H1 (cell line): ENCODE results near the gene SEMA3C. TPM values are rescaled to one million over a fixed set of nuclear protein-coding genes. Genes with fewer than 3 reads are reported as not detected.
A peak's percentile ranks its signal among the peaks of the same experiment; 100 is the strongest.

Source experiments
- CTCF ChIA-PET: fragments of 300-600 bp; sonication (Branson Sonifier 250); formaldehyde crosslinking; loops from one replicate; lab custom pipeline; 2021; ENCODE audit not compliant: partially characterized antibody; lab: Charles Lee
- POLR2A ChIA-PET: fragments of 300-600 bp; sonication (Branson Sonifier 250); formaldehyde crosslinking; loops from one replicate; lab custom pipeline; 2021; ENCODE audit warnings: inconsistent platforms; ENCODE audit not compliant: partially characterized antibody; lab: Charles Lee
- DNase-seq, 2 experiments: peaks; one replicate each; pipeline versions ENCODE4 v3.0.0 to v3.0.0-alpha.2; 2010 to 2022; ENCODE audit warnings: low spot score in 2 of 2, low read depth in 1 of 2, mixed read lengths in 1 of 2
- FAIRE-seq: peaks from 2 replicates; lab custom pipeline; 2011; peaks lifted over from hg19 to GRCh38; lab: Jason Lieb, UNC
- H2AFZ ChIP-seq: 2 replicates; pipeline ENCODE4 v1.8.1; 2012; ENCODE audit warnings: low read length, inconsistent platforms
- H2AK5ac ChIP-seq: 2 replicates; pipeline ENCODE4 v1.6.1; 2013; ENCODE audit warnings: low read depth, low read length
- H2BK120ac ChIP-seq: replicated peaks from 2 replicates; pipeline ENCODE3; 2013; ENCODE audit warnings: low read depth, low read length, inconsistent platforms
- H2BK12ac ChIP-seq: 2 replicates; pipeline ENCODE4 v1.6.1; 2013; ENCODE audit warnings: low read depth, low read length
- H2BK15ac ChIP-seq: 2 replicates; pipeline ENCODE4 v1.6.1; 2013; ENCODE audit warnings: low read length
- H2BK20ac ChIP-seq: 2 replicates; pipeline ENCODE4 v1.6.1; 2013; ENCODE audit warnings: low read length
- H2BK5ac ChIP-seq: 2 replicates; pipeline ENCODE4 v1.6.1; 2013; ENCODE audit warnings: low read depth, low read length
- H3K14ac ChIP-seq: 2 replicates; pipeline ENCODE4 v1.6.1; 2013; ENCODE audit warnings: inconsistent platforms; ENCODE audit not compliant: insufficient read length
- H3K18ac ChIP-seq: 2 replicates; pipeline ENCODE4 v1.6.1; 2013; ENCODE audit warnings: low read length; ENCODE audit errors: extremely low read depth
- H3K23ac ChIP-seq: 2 replicates; pipeline ENCODE4 v1.6.1; 2013; ENCODE audit warnings: inconsistent platforms; ENCODE audit not compliant: insufficient read length
- H3K23me2 ChIP-seq: 2 replicates; pipeline ENCODE4 v1.6.1; 2013; ENCODE audit warnings: low read depth, low read length
- H3K27ac ChIP-seq: 2 replicates; pipeline ENCODE4 v1.6.1; 2011; ENCODE audit warnings: low read depth, low read length, inconsistent platforms
- H3K27me3 ChIP-seq, 4 experiments: replicated peaks in 1 of 4; 1 replicate in 1 of 4; 2 replicates in 3 of 4; pipeline versions ENCODE4 v1.6.1 to v1.8.1; 2011 to 2013; ENCODE audit warnings: low read length in 3 of 4, mild to moderate bottlenecking in 3 of 4, inconsistent platforms in 2 of 4, mixed read lengths in 2 of 4, moderate library complexity in 1 of 4; ENCODE audit not compliant: control insufficient read depth in 3 of 4, insufficient read depth in 3 of 4; ENCODE audit errors: extremely low read depth in 1 of 4
- H3K36me3 ChIP-seq, 4 experiments: 2 replicates each; pipeline versions ENCODE4 v1.6.1 to v1.8.1; 2011 to 2013; ENCODE audit warnings: mild to moderate bottlenecking in 4 of 4, low read length in 3 of 4, moderate library complexity in 2 of 4, control low read depth in 1 of 4, inconsistent platforms in 1 of 4; ENCODE audit not compliant: insufficient read depth in 4 of 4, control insufficient read depth in 2 of 4
- H3K4ac ChIP-seq: replicated peaks from 2 replicates; pipeline ENCODE3; 2013; ENCODE audit warnings: low read length, low read depth, mixed read lengths, inconsistent platforms; ENCODE audit not compliant: insufficient read length
- H3K4me1 ChIP-seq, 4 experiments: replicated peaks in 1 of 4; 1 replicate in 1 of 4; 2 replicates in 3 of 4; pipeline versions ENCODE4 v1.6.1 to v1.8.1; 2011 to 2013; ENCODE audit warnings: low read length in 3 of 4, inconsistent platforms in 2 of 4, mixed read lengths in 1 of 4; ENCODE audit not compliant: insufficient read depth in 4 of 4, control insufficient read depth in 3 of 4
- H3K4me2 ChIP-seq, 2 experiments: 2 replicates each; pipeline versions ENCODE4 v1.6.1 to v1.8.1; 2011 to 2013; ENCODE audit warnings: low read depth in 2 of 2, low read length in 2 of 2, control low read depth in 1 of 2, inconsistent platforms in 1 of 2, mild to moderate bottlenecking in 1 of 2; ENCODE audit not compliant: insufficient read depth in 1 of 2
- H3K4me3 ChIP-seq, 4 experiments: fragments of 200-600, 300-600 bp in 1 of 4; sonication (generic), shearing (Covaris generic), sonication (Bioruptor Twin) in 1 of 4; 2 replicates each; pipeline versions ENCODE4 v1.5.1 to v1.8.1; 2011 to 2016; ENCODE audit warnings: low read length in 4 of 4, low read depth in 3 of 4, control low read depth in 2 of 4, inconsistent platforms in 2 of 4, mild to moderate bottlenecking in 2 of 4, mixed read lengths in 1 of 4, moderate library complexity in 1 of 4; ENCODE audit not compliant: insufficient read depth in 2 of 4; ENCODE audit errors: extremely low read depth in 1 of 4
- H3K56ac ChIP-seq: replicated peaks from 2 replicates; pipeline ENCODE3; 2013; ENCODE audit warnings: low read depth, mild to moderate bottlenecking, mixed read lengths, low read length, inconsistent platforms; ENCODE audit not compliant: insufficient read length
- H3K79me1 ChIP-seq: 2 replicates; pipeline ENCODE4 v1.6.1; 2013; ENCODE audit warnings: low read depth, low read length, control low read depth
- H3K79me2 ChIP-seq, 2 experiments: 2 replicates each; pipeline versions ENCODE4 v1.6.1 to v1.8.1; 2012 to 2013; ENCODE audit warnings: low read length in 2 of 2, mild to moderate bottlenecking in 2 of 2, inconsistent platforms in 1 of 2; ENCODE audit not compliant: insufficient read depth in 2 of 2, control insufficient read depth in 1 of 2
- H3K9ac ChIP-seq, 4 experiments: replicated peaks in 1 of 4; 1 replicate in 1 of 4; 2 replicates in 3 of 4; pipeline versions ENCODE4 v1.6.1 to v1.8.1; 2011 to 2013; ENCODE audit warnings: low read depth in 3 of 4, low read length in 3 of 4, control low read depth in 2 of 4, mild to moderate bottlenecking in 2 of 4, moderate library complexity in 2 of 4, inconsistent platforms in 1 of 4; ENCODE audit errors: extremely low read depth in 1 of 4
- H3K9me3 ChIP-seq, 2 experiments: 2 replicates each; pipeline versions ENCODE4 v1.6.1 to v1.8.1; 2012 to 2013; ENCODE audit warnings: mild to moderate bottlenecking in 2 of 2, moderate library complexity in 2 of 2, control low read depth in 1 of 2, inconsistent platforms in 1 of 2, low read depth in 1 of 2, low read length in 1 of 2, mixed read lengths in 1 of 2; ENCODE audit not compliant: insufficient read depth in 2 of 2
- H4K20me1 ChIP-seq, 2 experiments: replicated peaks in 1 of 2; 2 replicates each; pipeline versions ENCODE3 to v1.8.1; 2011 to 2013; ENCODE audit warnings: inconsistent platforms in 2 of 2, low read length in 2 of 2, mild to moderate bottlenecking in 1 of 2; ENCODE audit not compliant: insufficient read depth in 2 of 2, control insufficient read depth in 1 of 2
- H4K5ac ChIP-seq: 2 replicates; pipeline ENCODE4 v1.6.1; 2013; ENCODE audit warnings: low read length, low read depth, mixed read lengths, inconsistent platforms; ENCODE audit not compliant: insufficient read length
- H4K8ac ChIP-seq: 2 replicates; pipeline ENCODE4 v1.8.0; 2013; ENCODE audit warnings: mild to moderate bottlenecking, moderate library complexity, low read length, inconsistent platforms; ENCODE audit not compliant: insufficient read depth; ENCODE audit errors: extremely low read depth
- H4K91ac ChIP-seq: replicated peaks from 2 replicates; pipeline ENCODE3; 2013; ENCODE audit warnings: low read length, mixed read lengths, inconsistent platforms; ENCODE audit not compliant: insufficient read length
- BCL11A ChIP-seq, 2 experiments: IDR thresholded peaks; one replicate each; pipeline ENCODE4 v1.6.1; 2011; ENCODE audit warnings: low read depth in 2 of 2, low read length in 2 of 2, mild to moderate bottlenecking in 2 of 2
- CTCF ChIP-seq, 3 experiments: IDR thresholded peaks; 1 replicate in 2 of 3; 2 replicates in 1 of 3; pipeline versions ENCODE4 v1.5.1 to v1.6.1; 2011; ENCODE audit warnings: low read length in 3 of 3, mild to moderate bottlenecking in 3 of 3, inconsistent platforms in 2 of 3, low read depth in 1 of 3, moderate library complexity in 1 of 3; ENCODE audit not compliant: insufficient read depth in 1 of 3; ENCODE audit errors: control extremely low read depth in 1 of 3
- EGR1 ChIP-seq: IDR thresholded peaks from 2 replicates; pipeline ENCODE4 v1.6.1; 2011; ENCODE audit warnings: low read depth, low read length, borderline replicate concordance
- RAD21 ChIP-seq, 2 experiments: IDR thresholded peaks in 1 of 2; conservative IDR thresholded peaks in 1 of 2; 2 replicates each; pipeline ENCODE4 v1.6.1; 2011; ENCODE audit warnings: low read depth in 2 of 2, low read length in 2 of 2, improper control_type of control experiment in 1 of 2, inconsistent platforms in 1 of 2, mild to moderate bottlenecking in 1 of 2, moderate library complexity in 1 of 2
- SIN3A ChIP-seq, 2 experiments: IDR thresholded peaks in 1 of 2; conservative IDR thresholded peaks in 1 of 2; 2 replicates each; pipeline ENCODE4 v1.6.1; 2011 to 2012; ENCODE audit warnings: low read length in 2 of 2, improper control_type of control experiment in 1 of 2, low read depth in 1 of 2, mild to moderate bottlenecking in 1 of 2
- SRF ChIP-seq: IDR thresholded peaks from 2 replicates; pipeline ENCODE4 v1.6.1; 2011; ENCODE audit warnings: mild to moderate bottlenecking, low read depth, low read length, moderate library complexity
- YY1 ChIP-seq: IDR thresholded peaks from 2 replicates; pipeline ENCODE4 v1.6.1; 2011; ENCODE audit warnings: low read depth, mild to moderate bottlenecking, low read length
- WGBS, 2 experiments: shearing (Covaris generic) in 1 of 2; methylation state at CpG; one replicate each; pipeline versions ENCODE4 v1.1.6 to v1.1.7; 2013 to 2015; ENCODE audit warnings: low lambda C conversion rate in 2 of 2, mixed read lengths in 2 of 2, inconsistent platforms in 1 of 2, low coverage in 1 of 2, missing lambda C conversion rate in 1 of 2; ENCODE audit not compliant: insufficient replicate concordance in 2 of 2, insufficient coverage in 1 of 2, insufficient read length in 1 of 2; ENCODE audit errors: extremely low coverage in 1 of 2, missing lambda C conversion rate in 1 of 2; 5-methylcytosine and 5-hydroxymethylcytosine counted together
- polyA plus RNA-seq, 7 experiments: library from polyadenylated mRNA; depleted of rRNA in 3 of 7; stranded (reverse) in 5 of 7; unstranded in 2 of 7; fragments of >200 nt in 5 of 7; fragments of 200-250 nt in 2 of 7; gene quantifications; 1 replicate in 5 of 7; 2 replicates in 1 of 7; 4 replicates in 1 of 7; pipeline versions ENCODE4 v1.2.1 to v1.2.3, GENCODE V29; 2011 to 2013; ENCODE audit warnings: missing spikeins in 2 of 7, mixed read lengths in 2 of 7
- total RNA-seq: library from RNA; stranded (reverse); fragmentation: NEBNext Ultra II Directional; extraction: Animal tissue kit (Norgen Biotek cat#: 25700); gene quantifications from 2 replicates; pipeline ENCODE4 v1.2.1, GENCODE V29; 2021

SEMA3C gene
- total and polyA plus RNA-seq, 2 of the 8 experiments (the other 6 are each of a cell fraction or from before 2014, with no cell fraction given), result 0.15 to 1.4 TPM

- no peak overlapping the region for H3K9ac ChIP-seq
- H3K4me3 ChIP-seq, result no peak overlapping the region
- no peaks in the 10 kb centered on the region for H4K20me1 ChIP-seq
- ChIA-PET CTCF (interaction anchor here (0.7 to 1.8 kb wide), 6 partner anchors 9 to 177 kb away, joined by 3 to 7 read pairs (median 4); no protein-coding TSS in a partner anchor), POLR2A (no interaction called here)
- no peaks in the 10 kb centered on the region for H3K79me2 ChIP-seq
- no peaks in the 10 kb centered on the region for H3K23me2 ChIP-seq
- H3K4me2 ChIP-seq, result no peak overlapping the region
- no peak overlapping the region for H4K91ac ChIP-seq
- no peaks in the 10 kb centered on the region for H3K36me3 ChIP-seq
- H2BK20ac ChIP-seq, result no peak overlapping the region
- no peak for FAIRE-seq
- no peak overlapping the region for H2AK5ac ChIP-seq
- H4K5ac ChIP-seq, result no peak overlapping the region
- H3K27me3 ChIP-seq, result 0 out of 7 replicates have a peak, but pooled peaks cover 0 to 2% (median 0%) of the 10 kb centered on the region in 4 experiments
- WGBS, 2 experiments, result 68 to 100% methylated on average over 1 to 6 of the region's 6 CpGs
- H3K4me1 ChIP-seq, result peaks cover 0 to 4% (median 0%) of the 10 kb centered on the region in 4 experiments; a peak in 2 of 7 replicates
- H3K27ac ChIP-seq, result no peak overlapping the region
- H3K56ac ChIP-seq, result no peak overlapping the region
- no peak overlapping the region for H2BK120ac ChIP-seq
- H3K14ac ChIP-seq, result no peak overlapping the region
- no peak overlapping the region for H4K8ac ChIP-seq
- H3K4ac ChIP-seq, result no peak overlapping the region
- H2AFZ ChIP-seq, result no peak overlapping the region
- H3K18ac ChIP-seq, result no peak overlapping the region
- H3K9me3 ChIP-seq, result no peaks in the 10 kb centered on the region
- H3K23ac ChIP-seq, result no peak overlapping the region
- H2BK15ac ChIP-seq, result no peak overlapping the region
- H2BK12ac ChIP-seq, result no peak overlapping the region
- DNase-seq, result peak in 1 of 2 experiments; percentile 47
- TF ChIP-seq EGR1, result no peak
- TF ChIP-seq YY1, result no peak
- no peak for TF ChIP-seq BCL11A (IDR thresholded peaks at IDR 0.05; ENCODE audit: low read depth in 2 of 2, low read length in 2 of 2)
- TF ChIP-seq SIN3A (conservative IDR thresholded peaks at IDR 0.05 in 1 of 2, IDR thresholded peaks at IDR 0.05 in 1 of 2; ENCODE audit: low read depth in 1 of 2, low read length in 2 of 2), result no peak
- TF ChIP-seq CTCF (IDR thresholded peaks at IDR 0.05; ENCODE audit: control extremely low read depth in 1 of 3, insufficient read depth in 1 of 3, low read depth in 1 of 3, low read length in 3 of 3), result peak in 2 of 3 experiments; percentile 25 to 36; a peak in 2 of 4 replicates
- peak; percentile 8 to 27; a peak in 1 of 4 replicates for TF ChIP-seq RAD21 (IDR thresholded peaks at IDR 0.05 in 1 of 2, conservative IDR thresholded peaks at IDR 0.05 in 1 of 2; ENCODE audit: low read depth in 2 of 2, low read length in 2 of 2)
- no peak for TF ChIP-seq SRF
- no peaks in the 10 kb centered on the region for H3K79me1 ChIP-seq
- H2BK5ac ChIP-seq, result no peak overlapping the region
These were observed 186.2 kb downstream of the SEMA3C start for GRCh38 chr7:80732630-80733029.
